Islet of Langerhans (tissue), 1 donor: ENCODE data around the gene CPD.
"Not testable (repeated sequence)": the region's sequence is repeated elsewhere in the genome, so short reads cannot be mapped to it uniquely, and the experiment has no call there.

Experiments
- FAIRE-seq: peaks from one replicate; lab custom pipeline; 2011; peaks lifted over from hg19 to GRCh38; lab: Jason Lieb, UNC

The CPD gene

DNA sequence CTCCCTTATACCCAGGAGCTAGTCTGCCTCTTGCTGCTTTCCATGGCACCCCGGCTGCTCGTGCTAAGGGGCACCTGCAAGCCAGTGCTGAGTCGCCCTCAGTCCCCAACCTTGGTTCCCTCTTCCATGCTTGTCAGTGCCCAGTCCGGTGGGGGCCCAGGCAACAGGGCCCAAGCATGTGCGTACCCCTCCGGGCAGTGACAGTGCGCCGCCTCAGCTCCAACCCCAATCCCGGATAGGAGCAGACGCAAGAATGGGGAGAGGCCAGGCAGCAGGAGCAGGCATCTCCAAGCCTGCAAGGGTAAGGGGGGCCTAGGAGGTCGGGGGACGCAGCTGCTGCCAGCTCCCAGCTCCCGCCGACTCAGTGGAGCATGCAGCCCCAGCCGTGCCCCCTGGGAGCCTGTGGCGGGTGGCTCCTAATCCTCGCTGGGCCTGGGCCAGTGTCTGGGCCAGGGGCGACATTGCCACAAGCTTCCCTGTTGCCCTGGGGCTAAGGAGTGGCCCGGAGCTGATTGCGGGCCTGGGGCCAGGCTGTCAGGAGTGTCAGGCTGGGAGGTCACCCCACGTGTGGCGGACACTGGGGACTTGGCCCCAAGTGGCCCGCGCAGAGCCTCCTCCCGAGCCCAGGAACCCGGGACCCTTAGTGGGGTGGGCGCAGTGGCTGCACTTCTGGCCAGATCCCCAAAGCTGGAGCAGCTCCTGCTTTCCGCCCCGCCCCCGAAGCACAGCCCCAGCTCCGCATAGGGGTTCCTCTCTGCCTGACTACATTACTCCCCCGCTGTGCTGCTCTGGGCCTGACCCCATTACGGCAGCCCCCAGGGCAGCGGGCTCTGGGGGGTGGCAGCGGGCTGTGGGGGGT lies 9.8 kb downstream of the CPD start:
- no peak for FAIRE-seq

- FAIRE-seq: peak; percentile 38
These were observed 11.1 kb downstream of the CPD start for GRCh38 chr17:30389756-30390300.

DNA sequence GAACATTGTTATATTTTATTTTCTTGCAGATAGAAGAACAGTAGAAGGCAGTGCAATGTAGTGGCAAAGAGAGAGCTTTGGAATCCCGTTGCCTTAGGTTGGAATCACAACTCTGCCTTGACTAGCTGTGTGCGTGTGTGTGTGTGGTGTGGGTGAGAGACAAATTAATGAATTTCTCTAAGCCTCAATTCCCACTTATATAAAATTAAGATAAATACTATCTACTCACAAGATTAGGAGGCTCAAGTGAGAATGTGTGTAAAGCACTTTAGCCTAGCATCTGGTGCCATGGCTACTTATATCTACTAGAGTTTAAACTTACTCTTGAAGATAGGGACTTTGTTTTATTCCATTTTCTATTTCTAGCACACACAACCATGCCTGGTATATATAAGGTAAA lies 12.8 kb downstream of the CPD start:
- FAIRE-seq: no peak

DNA sequence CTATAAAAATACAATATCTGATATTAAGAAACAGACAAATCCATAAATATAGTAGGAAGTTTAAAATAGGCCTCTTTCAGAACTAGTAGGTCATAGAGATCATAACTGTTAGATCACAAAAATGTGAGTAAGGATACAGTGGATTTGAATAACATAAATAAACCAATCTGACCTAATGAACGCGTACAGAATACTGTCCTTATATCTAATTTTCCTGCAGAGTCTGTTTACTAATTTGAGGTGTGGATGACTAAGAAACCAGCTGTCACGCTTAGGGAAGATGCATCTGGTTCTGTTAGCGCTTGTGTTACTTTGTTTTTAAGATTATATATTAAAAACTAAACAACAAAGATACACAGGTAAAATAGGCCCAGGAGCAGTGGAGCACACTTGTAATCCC lies 14.8 kb downstream of the CPD start:
- FAIRE-seq: peak; percentile 41

DNA sequence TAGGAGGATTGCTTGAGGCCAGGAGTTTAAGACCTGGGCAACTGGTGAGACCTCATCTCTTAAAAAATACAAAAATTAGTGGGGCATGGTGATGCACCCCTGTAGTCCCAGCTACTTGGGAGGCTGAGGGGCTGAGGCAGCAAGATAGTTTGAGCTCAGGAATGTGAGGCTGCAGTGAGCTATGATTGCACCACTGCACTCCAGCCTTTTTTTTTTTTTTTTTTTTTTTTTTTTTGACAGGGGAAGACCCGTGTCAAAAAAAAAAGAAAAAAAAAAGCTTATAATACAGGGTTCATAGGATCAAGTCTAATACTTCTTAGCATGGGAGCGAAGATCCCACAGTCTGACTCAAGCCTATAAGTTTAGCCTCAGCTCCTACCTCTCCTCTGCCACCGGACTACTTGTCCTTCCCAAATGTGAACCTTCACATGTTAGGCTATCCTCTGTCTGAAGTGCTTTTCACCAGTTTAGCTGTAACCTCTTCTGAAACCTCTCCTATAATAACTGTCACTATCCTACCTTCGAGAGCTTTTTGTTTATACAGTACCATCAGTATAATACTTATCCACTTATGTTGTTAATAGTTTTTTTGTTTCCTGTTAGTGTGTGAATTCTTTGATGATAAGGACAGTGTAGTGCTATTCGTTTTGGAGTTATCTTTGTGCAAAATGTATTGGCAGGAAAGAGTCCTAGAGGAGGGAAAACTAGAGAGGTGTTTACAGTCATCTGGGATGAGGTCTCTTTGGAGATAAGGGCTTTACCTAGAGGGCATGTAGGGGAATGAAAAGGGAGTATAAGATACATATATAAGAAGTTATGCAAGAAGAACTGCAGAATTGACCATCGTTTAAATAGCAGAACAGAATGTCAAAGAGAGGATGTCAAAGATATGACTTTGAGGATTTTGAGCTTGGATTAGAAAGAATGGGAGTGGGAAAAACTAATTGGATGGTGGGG lies 15.5 kb downstream of the CPD start:
- no peak for FAIRE-seq

- no peak for FAIRE-seq
These were observed 16.8 kb downstream of the CPD start for GRCh38 chr17:30395398-30396022.

- no peak for FAIRE-seq
These were observed 17.4 kb downstream of the CPD start for GRCh38 chr17:30396129-30396528.

GRCh38 chr17:30396612-30397011 lies 17.9 kb downstream of the CPD start:
- FAIRE-seq: no peak

GRCh38 chr17:30398328-30399041 lies 19.8 kb downstream of the CPD start:
- FAIRE-seq: no peak

- FAIRE-seq: no peak
These were observed 22.4 kb downstream of the CPD start for GRCh38 chr17:30401097-30401496.

- no peak for FAIRE-seq
These were observed 26.4 kb downstream of the CPD start for GRCh38 chr17:30405161-30405560.

DNA sequence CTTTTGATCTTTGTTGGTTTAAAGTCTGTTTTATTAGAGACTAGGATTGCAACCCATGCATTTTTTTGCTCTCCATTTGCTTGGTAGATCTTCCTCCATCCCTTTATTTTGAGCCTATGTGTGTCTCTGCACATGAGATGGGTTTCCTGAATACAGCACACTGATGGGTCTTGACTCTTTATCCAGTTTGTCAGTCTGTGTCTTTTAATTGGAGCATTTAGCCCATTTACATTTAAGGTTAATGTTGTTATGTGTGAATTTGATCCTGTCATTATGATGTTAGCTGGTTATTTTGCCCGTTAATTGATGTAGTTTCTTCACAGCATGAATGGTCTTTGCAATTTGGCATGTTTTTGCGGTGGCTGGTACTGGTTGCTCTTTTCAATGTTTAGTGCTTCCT lies 31.9 kb downstream of the CPD start:
- not testable (repeated sequence) for FAIRE-seq

GRCh38 chr17:30412008-30412496 lies 33.3 kb downstream of the CPD start:
- not testable (repeated sequence) for FAIRE-seq

- FAIRE-seq: no peak
These were observed 34.4 kb downstream of the CPD start for GRCh38 chr17:30413109-30413508.

- no peak for FAIRE-seq
These were observed 35.8 kb downstream of the CPD start for GRCh38 chr17:30414486-30414885.

GRCh38 chr17:30415491-30415890 lies 36.8 kb downstream of the CPD start:
- FAIRE-seq: no peak

GRCh38 chr17:30418070-30418469 lies 39.3 kb downstream of the CPD start:
- FAIRE-seq: not testable (repeated sequence)

DNA sequence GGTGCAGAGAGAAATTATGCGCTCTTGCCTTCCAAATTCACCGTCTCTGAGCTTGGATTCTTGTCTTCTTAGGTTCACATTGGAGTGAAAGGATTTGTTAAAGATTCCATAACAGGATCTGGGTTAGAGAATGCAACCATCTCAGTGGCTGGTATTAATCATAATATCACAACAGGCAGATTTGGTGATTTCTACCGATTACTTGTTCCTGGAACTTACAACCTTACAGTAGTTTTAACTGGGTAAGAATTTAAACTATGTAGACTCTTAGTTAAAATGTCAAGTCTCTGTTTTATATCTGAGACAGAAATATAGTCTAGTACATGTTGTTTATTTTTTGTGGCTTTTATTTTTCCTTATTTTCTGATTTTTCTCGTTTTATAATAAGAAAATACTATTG lies 42.9 kb downstream of the CPD start:
- FAIRE-seq: peak; percentile 45

GRCh38 chr17:30422171-30422570 lies 43.4 kb downstream of the CPD start:
- FAIRE-seq: no peak

GRCh38 chr17:30424471-30424870 lies 45.7 kb downstream of the CPD start:
- FAIRE-seq: no peak

DNA sequence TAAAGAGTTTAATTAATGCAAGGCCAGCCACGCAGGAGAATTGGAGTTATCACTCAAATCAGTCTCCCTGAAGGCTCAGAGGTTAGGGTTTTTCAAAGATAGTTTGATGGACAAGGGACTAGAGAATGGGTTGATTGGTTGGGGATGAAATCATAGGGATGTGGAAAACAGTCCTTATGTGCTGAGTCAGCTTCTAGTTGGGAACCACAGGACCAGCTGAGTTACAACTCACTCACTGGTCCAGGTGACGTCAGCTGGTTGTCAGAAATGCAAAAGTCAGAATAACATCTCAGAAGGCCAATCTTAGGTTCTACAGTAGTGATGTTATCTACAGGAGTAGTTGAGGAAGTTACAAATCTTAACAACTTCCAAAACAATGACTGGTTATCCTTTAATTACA lies 47.6 kb downstream of the CPD start:
- FAIRE-seq: no peak

- FAIRE-seq: no peak
These were observed 48.9 kb downstream of the CPD start for GRCh38 chr17:30427611-30428010.
